ENCODE results near the gene CFAP97D1. TPM values are rescaled to one million over a fixed set of nuclear protein-coding genes. Genes with fewer than 3 reads are reported as not detected.

CFAP97D1 gene
- total RNA-seq, 6 experiments from 2014 or later, result not detected

DNA sequence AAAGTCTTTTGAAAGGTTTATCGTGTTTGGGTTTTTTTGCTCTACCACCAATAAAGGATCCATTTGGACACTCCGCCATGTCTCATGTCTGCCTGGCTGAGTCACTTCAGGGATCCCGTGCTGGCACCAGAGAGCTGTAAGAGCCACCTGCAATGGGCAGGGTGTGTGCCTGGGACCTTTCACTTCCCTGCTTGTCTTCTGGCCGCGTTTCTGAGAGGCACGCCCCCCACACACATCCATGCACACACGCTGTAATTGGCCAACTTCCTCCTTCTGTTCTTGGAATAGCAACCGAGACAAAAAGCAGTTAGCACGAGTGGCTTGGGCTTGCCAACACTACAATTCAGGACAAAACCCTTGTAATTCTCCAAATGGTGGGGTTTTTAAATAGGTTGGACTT is 11.9 kb upstream of the CFAP97D1 start:
- Histone ChIP-seq H3K27me3 (no peaks in the 10 kb centered on the region), H3K9me3 (no peaks in the 10 kb centered on the region), H3K36me3 (peaks cover 3 to 36% (median 17%) of the 10 kb centered on the region in 4 donors), H3K27ac (no peak overlapping the region), H3K4me3 (no peak overlapping the region), H3K4me1 (peaks cover 0 to 32% (median 9%) of the 10 kb centered on the region in 4 donors)
- TF ChIP-seq, protein P1, sequence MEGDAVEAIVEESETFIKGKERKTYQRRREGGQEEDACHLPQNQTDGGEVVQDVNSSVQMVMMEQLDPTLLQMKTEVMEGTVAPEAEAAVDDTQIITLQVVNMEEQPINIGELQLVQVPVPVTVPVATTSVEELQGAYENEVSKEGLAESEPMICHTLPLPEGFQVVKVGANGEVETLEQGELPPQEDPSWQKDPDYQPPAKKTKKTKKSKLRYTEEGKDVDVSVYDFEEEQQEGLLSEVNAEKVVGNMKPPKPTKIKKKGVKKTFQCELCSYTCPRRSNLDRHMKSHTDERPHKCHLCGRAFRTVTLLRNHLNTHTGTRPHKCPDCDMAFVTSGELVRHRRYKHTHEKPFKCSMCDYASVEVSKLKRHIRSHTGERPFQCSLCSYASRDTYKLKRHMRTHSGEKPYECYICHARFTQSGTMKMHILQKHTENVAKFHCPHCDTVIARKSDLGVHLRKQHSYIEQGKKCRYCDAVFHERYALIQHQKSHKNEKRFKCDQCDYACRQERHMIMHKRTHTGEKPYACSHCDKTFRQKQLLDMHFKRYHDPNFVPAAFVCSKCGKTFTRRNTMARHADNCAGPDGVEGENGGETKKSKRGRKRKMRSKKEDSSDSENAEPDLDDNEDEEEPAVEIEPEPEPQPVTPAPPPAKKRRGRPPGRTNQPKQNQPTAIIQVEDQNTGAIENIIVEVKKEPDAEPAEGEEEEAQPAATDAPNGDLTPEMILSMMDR (IDR thresholded peaks at IDR 0.05), result no peak
- TF ChIP-seq POLR2A (IDR thresholded peaks at IDR 0.05), result no peak
- DNase-seq, result peak in 1 of 3 donors; percentile 58
- intact Hi-C loops (cut with DNase I), result loop anchor here in 1 of 2 donors (10.0 kb wide), 1 partner anchor 76 kb away; the partner anchor contains the start of gene CD300LG
- WGBS (ENCODE audit: insufficient coverage, low coverage, low lambda C conversion rate, missing lambda C conversion rate), result 51% methylated on average over 9 of the region's 9 CpGs
- ATAC-seq, result peak in 1 of 4 donors; percentile 7

DNA sequence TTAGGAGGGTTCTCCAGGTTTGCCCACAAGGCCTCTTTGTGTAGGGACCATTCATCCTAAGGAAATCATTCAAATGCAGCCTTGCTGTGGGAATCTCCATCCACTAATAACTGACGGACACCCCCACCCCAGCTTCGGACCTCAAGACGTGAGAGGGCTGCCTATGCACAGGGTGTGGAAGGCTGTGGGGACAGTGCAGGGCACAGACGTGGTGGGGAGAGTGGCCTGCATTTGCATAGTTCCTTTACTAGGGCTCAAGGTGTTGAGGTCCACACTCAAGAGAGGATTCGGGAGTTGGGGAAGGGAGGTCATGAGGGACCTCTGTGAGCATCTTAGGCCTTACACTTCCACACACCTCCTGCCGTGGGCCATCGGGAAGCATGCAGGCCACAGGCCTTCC is 11.3 kb upstream of the CFAP97D1 start:
- DNase-seq (peak in 1 of 3 donors; percentile 36), ATAC-seq (no peak)
- Histone ChIP-seq H3K27me3 (no peaks in the 10 kb centered on the region), H3K36me3 (peaks cover 3 to 41% (median 20%) of the 10 kb centered on the region in 4 donors), H3K9me3 (no peaks in the 10 kb centered on the region), H3K27ac (no peak overlapping the region), H3K4me3 (no peak overlapping the region), H3K4me1 (peaks cover 0 to 38% (median 12%) of the 10 kb centered on the region in 4 donors)
- TF ChIP-seq POLR2A (IDR thresholded peaks at IDR 0.05), result no peak
- TF ChIP-seq, protein P1 (IDR thresholded peaks at IDR 0.05), result no peak
- whole genome bisulfite sequencing (ENCODE audit: insufficient coverage, low coverage, low lambda C conversion rate, missing lambda C conversion rate), result 92% methylated on average over 2 of the region's 7 CpGs
- intact Hi-C loops (cut with DNase I), result loop anchor here in 1 of 2 donors (10.0 kb wide), 1 partner anchor 76 kb away; the partner anchor contains the start of gene CD300LG

DNA sequence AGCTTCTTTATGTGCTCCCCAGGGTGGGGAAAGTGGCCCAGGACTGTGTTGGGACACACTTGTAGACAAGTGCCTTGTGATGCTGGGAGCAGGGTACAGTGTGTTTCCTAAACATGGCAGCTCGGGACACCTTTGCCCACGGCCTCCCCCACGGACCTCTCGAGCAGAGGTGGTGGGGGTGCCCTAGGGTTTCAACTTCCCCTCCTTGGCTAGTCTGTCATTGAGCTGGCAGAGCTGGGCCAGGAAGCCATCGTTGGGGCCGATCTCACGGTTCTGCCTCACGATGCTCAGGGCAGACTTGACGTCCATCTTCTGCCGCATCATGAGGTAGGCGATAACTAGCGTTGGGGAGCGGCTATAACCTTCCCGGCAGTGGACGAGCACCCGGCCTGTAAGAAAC is 10.8 kb upstream of the CFAP97D1 start:
- no peak overlapping the region for H3K27ac ChIP-seq
- peaks cover 0 to 43% (median 14%) of the 10 kb centered on the region in 4 donors for H3K4me1 ChIP-seq
- intact Hi-C loops (cut with DNase I), result loop anchor here in 1 of 2 donors (10.0 kb wide), 1 partner anchor 75 kb away; the partner anchor contains the start of gene CD300LG
- peaks cover 3 to 46% (median 23%) of the 10 kb centered on the region in 4 donors for H3K36me3 ChIP-seq
- no peak overlapping the region for H3K4me3 ChIP-seq
- H3K27me3 ChIP-seq, result no peaks in the 10 kb centered on the region
- no peaks in the 10 kb centered on the region for H3K9me3 ChIP-seq
- ATAC-seq, result no peak
- peak in 1 of 3 donors; percentile 54 for DNase-seq
- 83% methylated on average over 12 of the region's 16 CpGs for WGBS (ENCODE audit: insufficient coverage, low coverage, low lambda C conversion rate, missing lambda C conversion rate)
- no peak for TF ChIP-seq POLR2A (IDR thresholded peaks at IDR 0.05)
- TF ChIP-seq, protein P1 (IDR thresholded peaks at IDR 0.05), result no peak

DNA sequence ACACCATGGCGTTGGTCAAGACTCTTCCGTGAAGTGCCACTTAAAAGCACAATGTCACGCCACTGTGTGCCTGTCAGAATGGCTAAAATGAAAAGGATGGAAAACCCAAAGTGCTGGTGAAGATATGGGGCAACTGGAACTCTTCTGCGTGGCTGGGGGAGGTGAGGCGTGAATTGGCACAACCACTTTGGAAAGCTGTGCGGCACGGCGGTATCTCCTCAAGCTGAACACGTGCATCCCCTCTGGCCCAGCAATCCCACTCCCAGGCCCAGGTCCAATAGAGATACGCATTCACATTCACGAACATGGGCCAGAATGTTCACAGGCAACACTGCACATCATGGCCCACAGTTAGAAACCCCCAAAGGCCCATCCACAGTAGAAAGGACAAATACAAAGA is 10.4 kb upstream of the CFAP97D1 start:
- no peak overlapping the region for H3K27ac ChIP-seq
- no peak for ATAC-seq
- no peaks in the 10 kb centered on the region for H3K27me3 ChIP-seq
- H3K36me3 ChIP-seq, result peaks cover 3 to 48% (median 24%) of the 10 kb centered on the region in 4 donors
- peaks cover 0 to 47% (median 16%) of the 10 kb centered on the region in 4 donors for H3K4me1 ChIP-seq
- 73% methylated on average over 3 of the region's 11 CpGs for WGBS (ENCODE audit: insufficient coverage, low coverage, low lambda C conversion rate, missing lambda C conversion rate)
- no peaks in the 10 kb centered on the region for H3K9me3 ChIP-seq
- intact Hi-C loops (cut with DNase I), result loop anchor here in 1 of 2 donors (10.0 kb wide), 1 partner anchor 75 kb away; the partner anchor contains the start of gene CD300LG
- H3K4me3 ChIP-seq, result no peak overlapping the region
- TF ChIP-seq, protein P1 (IDR thresholded peaks at IDR 0.05), result no peak
- TF ChIP-seq POLR2A (IDR thresholded peaks at IDR 0.05), result no peak
- DNase-seq, result peak in 1 of 3 donors; percentile 45
